A549 (cell line): ENCODE data around the gene SDHB. TPM values are rescaled to one million over a fixed set of nuclear protein-coding genes. Genes with fewer than 3 reads are reported as not detected.

Experiments
- ATAC-seq, 2 experiments: fragments of 200-7000 bp in 1 of 2; fragments of >200 bp in 1 of 2; cut with Nextera tagmentation in 1 of 2; cut with Tn5 transposase in 1 of 2; 3 replicates each; pipeline versions ENCODE4 v1.8.0 to v1.9.1; 2018 to 2020; ENCODE audit warnings: mild to moderate bottlenecking in 1 of 2, moderate library complexity in 1 of 2
- CTCF ChIA-PET: fragments of 300-600 bp; sonication (Branson Sonifier 250); formaldehyde crosslinking; extraction: SDS; loops from one replicate; lab custom pipeline; 2021; ENCODE audit warnings: antibody characterized with exemption, inconsistent platforms; lab: Yijun Ruan, JAX
- POLR2A ChIA-PET: fragments of 350-600 bp; formaldehyde crosslinking; extraction: SDS; loops from one replicate; lab custom pipeline; 2021; ENCODE audit warnings: antibody characterized with exemption, inconsistent platforms; lab: Yijun Ruan, JAX
- DNase-seq, 2 experiments: peaks; one replicate each; pipeline versions ENCODE4 v3.0.0 to v3.0.0-alpha.2; 2011 to 2016; ENCODE audit warnings: low read depth in 1 of 2, low spot score in 1 of 2
- FAIRE-seq: peaks from 2 replicates; lab custom pipeline; 2011; peaks lifted over from hg19 to GRCh38; lab: Jason Lieb, UNC
- H3K27ac ChIP-seq, 2 experiments: fragments of >200 bp; sonication (Bioruptor Twin); formaldehyde crosslinking; 3 replicates each; pipeline ENCODE4 v1.5.1; 2016 to 2017
- H3K4me1 ChIP-seq: fragments of >200 bp; sonication (Bioruptor Twin); formaldehyde crosslinking; 3 replicates; pipeline ENCODE4 v1.6.1; 2016
- H3K4me2 ChIP-seq: fragments of >200 bp; sonication (Bioruptor Twin); formaldehyde crosslinking; 3 replicates; pipeline ENCODE4 v1.6.1; 2016
- H3K4me3 ChIP-seq: fragments of >200 bp; sonication (Bioruptor Twin); formaldehyde crosslinking; 3 replicates; pipeline ENCODE4 v1.5.1; 2016
- H3K9me3 ChIP-seq: fragments of >200 bp; sonication (Bioruptor Twin); formaldehyde crosslinking; 3 replicates; pipeline ENCODE4 v1.6.1; 2016
- ATOH8 ChIP-seq: fragments of 250-450 bp; sonication (Bioruptor Pico); IDR thresholded peaks from 2 replicates; pipeline ENCODE4 v1.5.0; 2020; ENCODE audit warnings: low read depth, mild to moderate bottlenecking, moderate library complexity
- BCL3 ChIP-seq: fragments of >200 bp; sonication (Bioruptor Twin); formaldehyde crosslinking; IDR thresholded peaks from 3 replicates; pipeline ENCODE4 v1.6.1; 2016
- BHLHE40 ChIP-seq: IDR thresholded peaks from 2 replicates; pipeline ENCODE4 v1.6.1; 2012; ENCODE audit warnings: low read depth, low read length, inconsistent platforms
- E2F6 ChIP-seq: IDR thresholded peaks from 2 replicates; pipeline ENCODE4 v1.6.1; 2012; ENCODE audit warnings: low read depth, borderline replicate concordance
- ESRRA ChIP-seq: fragments of 150-350 bp; IDR thresholded peaks from 2 replicates; pipeline ENCODE4 v1.6.1; 2014; ENCODE audit warnings: mild to moderate bottlenecking, low read length, borderline replicate concordance
- HEYL ChIP-seq: fragments of 250-450 bp; sonication (Bioruptor Pico); IDR thresholded peaks from 2 replicates; pipeline ENCODE4 v1.8.0; 2021; ENCODE audit warnings: mild to moderate bottlenecking, moderate library complexity
- KDM1A ChIP-seq: fragments of 200-600 bp; sonication (generic); IDR thresholded peaks from 2 replicates; pipeline ENCODE4 v1.6.1; 2016; ENCODE audit warnings: low read depth, mild to moderate bottlenecking
- MAZ ChIP-seq: fragments of 150-350 bp; IDR thresholded peaks from 2 replicates; pipeline ENCODE4 v1.6.1; 2014; ENCODE audit warnings: antibody characterized with exemption, low read depth, low read length, borderline replicate concordance
- MYC ChIP-seq: IDR thresholded peaks from 2 replicates; pipeline ENCODE4 v1.6.1; 2012; ENCODE audit warnings: mild to moderate bottlenecking, inconsistent platforms, low read length, improper control_type of control experiment, borderline replicate concordance
- NFE2L2 ChIP-seq: fragments of 150-350 bp; conservative IDR thresholded peaks from 2 replicates; pipeline ENCODE4 v1.6.1; 2014; ENCODE audit warnings: low read length
- POLR2AphosphoS2 ChIP-seq: conservative IDR thresholded peaks from 2 replicates; pipeline ENCODE4 v1.6.1; 2012; ENCODE audit warnings: low read length, improper control_type of control experiment, inconsistent platforms
- REST ChIP-seq: fragments of 200-600 bp; sonication (generic); IDR thresholded peaks from 2 replicates; pipeline ENCODE4 v1.6.1; 2016; ENCODE audit warnings: antibody characterized with exemption, mild to moderate bottlenecking, moderate library complexity
- SREBF2 ChIP-seq: fragments of 450-650 bp; IDR thresholded peaks from 2 replicates; pipeline ENCODE4 v1.6.1; 2014; ENCODE audit warnings: mild to moderate bottlenecking, moderate library complexity
- TFCP2L1 ChIP-seq: fragments of 250-450 bp; sonication (Bioruptor Pico); IDR thresholded peaks from 2 replicates; pipeline ENCODE4 v1.5.0; 2021; ENCODE audit warnings: mild to moderate bottlenecking
- TP53 ChIP-seq: fragments of 250-450 bp; sonication (Bioruptor Pico); IDR thresholded peaks from 2 replicates; pipeline ENCODE4 v1.5.0; 2021; ENCODE audit warnings: mild to moderate bottlenecking, moderate library complexity
- ZC3H11A ChIP-seq: fragments of 450-650 bp; IDR thresholded peaks from 2 replicates; pipeline ENCODE4 v1.6.1; 2014; ENCODE audit warnings: antibody characterized with exemption, mild to moderate bottlenecking
- ZSCAN20 ChIP-seq: fragments of 250-450 bp; sonication (Bioruptor Pico); IDR thresholded peaks from 2 replicates; pipeline ENCODE4 v1.8.0; 2022; ENCODE audit warnings: mild to moderate bottlenecking, moderate library complexity
- WGBS: methylation state at CpG from one replicate; pipeline ENCODE4 v1.1.6; 2017; ENCODE audit errors: missing lambda C conversion rate; 5-methylcytosine and 5-hydroxymethylcytosine counted together
- polyA plus RNA-seq, 4 experiments: library from polyadenylated mRNA; depleted of rRNA in 3 of 4; stranded (reverse); fragments of >200 nt; fragmentation: RNase III in 1 of 4; extraction: RNeasy Plus Mini Kit Qiagen cat#74134 plus additional on column Dnase treatment in 1 of 4; gene quantifications; 2 replicates in 3 of 4; 3 replicates in 1 of 4; pipeline ENCODE4 v1.2.3, GENCODE V29; 2011 to 2017

Gene SDHB
- polyA plus RNA-seq, 2 of the 4 experiments (the other 2 are of a cell fraction): 114 to 262 TPM

- FAIRE-seq (no peak), ATAC-seq (no peak)
- ChIA-PET POLR2A (no interaction called here), CTCF (no interaction called here)
- H3K9me3 ChIP-seq: no peaks in the 10 kb centered on the region
- peak overlapping the region; percentile 78 to 95 for H3K27ac ChIP-seq
- H3K4me1 ChIP-seq: peaks cover 17% of the 10 kb centered on the region
- 3% methylated on average over 12 of the region's 12 CpGs for WGBS
- TF ChIP-seq REST: no peak
- TF ChIP-seq, all 56 proteins: peak for 0
- H3K4me2 ChIP-seq: peak overlapping the region; percentile 82
- H3K4me3 ChIP-seq: peak overlapping the region; percentile 72
- no peak for DNase-seq
Measured at GRCh38 chr1:17053086-17053684, 647 bp downstream of the SDHB start.

GRCh38 chr1:17052641-17053040, 1.2 kb downstream of the SDHB start:
- DNase-seq (no peak), FAIRE-seq (no peak), ATAC-seq (no peak)
- H3K27ac ChIP-seq: peak overlapping the region; percentile 78 to 95; a peak in 3 of 6 replicates
- peak overlapping the region; percentile 82 for H3K4me2 ChIP-seq
- CTCF ChIA-PET: interaction anchor here (0.7 kb wide), 1 partner anchor 44 kb away, joined by 3 read pairs; no protein-coding TSS in a partner anchor
- POLR2A ChIA-PET: no interaction called here
- TF ChIP-seq ZSCAN20 (CRISPR knock-in tag) (no peak), ATOH8 (CRISPR knock-in tag) (no peak), SREBF2 (no peak), KDM1A (no peak), POLR2AphosphoS2 (no peak), BHLHE40 (no peak), ZC3H11A (no peak), REST (no peak), ESRRA (no peak), TFCP2L1 (CRISPR knock-in tag) (no peak), MAZ (no peak), HEYL (CRISPR knock-in tag) (no peak), NFE2L2 (no peak), TP53 (CRISPR knock-in tag) (no peak)
- H3K4me3 ChIP-seq: peak overlapping the region; percentile 72
- H3K9me3 ChIP-seq: no peaks in the 10 kb centered on the region
- H3K4me1 ChIP-seq: peaks cover 17% of the 10 kb centered on the region

- POLR2A ChIA-PET: no interaction called here
- H3K4me2 ChIP-seq: peak overlapping the region; percentile 82
- no peak for TF ChIP-seq BHLHE40
- no peak for TF ChIP-seq E2F6
- TF ChIP-seq HEYL (CRISPR knock-in tag): no peak
- no peak for TF ChIP-seq MYC
- no peak for TF ChIP-seq BCL3
- TF ChIP-seq, all 56 proteins: peak for 0
- 82% methylated on average over 1 of the region's 1 CpG for WGBS
- peaks cover 17% of the 10 kb centered on the region for H3K4me1 ChIP-seq
- CTCF ChIA-PET: interaction anchor here (0.7 kb wide), 1 partner anchor 43 kb away, joined by 3 read pairs; no protein-coding TSS in a partner anchor
- H3K27ac ChIP-seq: no peak overlapping the region
- ATAC-seq (no peak), FAIRE-seq (no peak), DNase-seq (no peak)
- no peaks in the 10 kb centered on the region for H3K9me3 ChIP-seq
- H3K4me3 ChIP-seq: peak overlapping the region; percentile 72; the same call in 1 of the 3 replicates
Measured at GRCh38 chr1:17052038-17052437, 1.8 kb downstream of the SDHB start.
